Endodermal cell (in vitro differentiated cells): ENCODE data around the gene FAM25G. TPM values are rescaled to one million over a fixed set of nuclear protein-coding genes. Genes with fewer than 3 reads are reported as not detected.
"Not testable (repeated sequence)": the region's sequence is repeated elsewhere in the genome, so short reads cannot be mapped to it uniquely, and the experiment has no call there.

Experiments used
- DNase-seq: peaks from one replicate; pipeline ENCODE4 v3.0.0-alpha.2; 2017
- H3K27ac ChIP-seq: 2 replicates; pipeline ENCODE4 v1.5.1; 2013; ENCODE audit warnings: mild to moderate bottlenecking, low read depth, low read length, moderate library complexity
- H3K27me3 ChIP-seq: 2 replicates; pipeline ENCODE4 v1.6.1; 2013; ENCODE audit warnings: mild to moderate bottlenecking, low read length, moderate library complexity; ENCODE audit not compliant: insufficient read depth, control insufficient read depth, poor library complexity, severe bottlenecking
- H3K36me3 ChIP-seq: 2 replicates; pipeline ENCODE4 v1.7.0; 2013; ENCODE audit warnings: mild to moderate bottlenecking, low read length, moderate library complexity; ENCODE audit not compliant: control insufficient read depth, insufficient read depth
- H3K4me1 ChIP-seq: one replicate; pipeline ENCODE4 v1.7.0; 2013; ENCODE audit warnings: low read length; ENCODE audit not compliant: control insufficient read depth, insufficient read depth
- H3K4me3 ChIP-seq: 2 replicates; pipeline ENCODE4 v1.5.1; 2013; ENCODE audit warnings: mild to moderate bottlenecking, low read length, moderate library complexity
- H3K9ac ChIP-seq: 2 replicates; pipeline ENCODE4 v1.6.1; 2013; ENCODE audit warnings: mild to moderate bottlenecking, low read length, moderate library complexity; ENCODE audit not compliant: poor library complexity, severe bottlenecking; ENCODE audit errors: extremely low read depth
- H3K9me3 ChIP-seq: 2 replicates; pipeline ENCODE4 v1.6.1; 2013; ENCODE audit warnings: mild to moderate bottlenecking, low read length, moderate library complexity; ENCODE audit not compliant: control insufficient read depth
- H3K27ac Mint-ChIP-seq: 2 replicates; pipeline ENCODE4 v1.8.0; 2020; ENCODE audit warnings: mixed read lengths
- H3K27me3 Mint-ChIP-seq: 2 replicates; pipeline ENCODE4 v1.8.0; 2021; ENCODE audit warnings: mild to moderate bottlenecking, mixed read lengths; ENCODE audit not compliant: insufficient read depth
- H3K36me3 Mint-ChIP-seq: 2 replicates; pipeline ENCODE4 v1.8.0; 2020; ENCODE audit warnings: low read depth, mixed read lengths
- H3K4me1 Mint-ChIP-seq: 2 replicates; pipeline ENCODE4 v1.8.0; 2020; ENCODE audit warnings: mixed read lengths
- H3K4me3 Mint-ChIP-seq: 2 replicates; pipeline ENCODE4 v1.8.0; 2020; ENCODE audit warnings: mild to moderate bottlenecking, moderate library complexity, mixed read lengths
- H3K9me3 Mint-ChIP-seq: 2 replicates; pipeline ENCODE4 v1.8.0; 2020; ENCODE audit warnings: mild to moderate bottlenecking, mixed read lengths
- WGBS, 2 experiments: methylation state at CpG; one replicate each; pipeline versions ENCODE4 v1.1.5 to v1.1.7; 2013; ENCODE audit warnings: missing lambda C conversion rate in 2 of 2, mixed read lengths in 1 of 2; ENCODE audit not compliant: insufficient coverage in 1 of 2, insufficient read length in 1 of 2; 5-methylcytosine and 5-hydroxymethylcytosine counted together
- total RNA-seq, 2 donors: library from RNA; stranded (reverse); fragmentation: NEBNext Ultra II Directional in 1 of 2; extraction: Animal tissue kit (Norgen Biotek cat#: 25700) in 1 of 2; gene quantifications; 2 replicates in 1 of 2; 3 replicates in 1 of 2; pipeline ENCODE4 v1.2.1, GENCODE V29; 2021

Gene FAM25G
- total RNA-seq, 2 donors from 2014 or later: not detected

GRCh38 chr10:47478114-47478513 lies 13.4 kb downstream of the FAM25G start:
- peak; percentile 38 for DNase-seq
- WGBS, 2 experiments: 100% methylated on average over 1 of the region's 5 CpGs; no CpG with 5 or more reads in 1 of the 2 experiments
- not testable (repeated sequence) for H3K9ac ChIP-seq, H3K9me3 Mint-ChIP-seq, H3K9me3 ChIP-seq, H3K4me3 ChIP-seq, H3K27me3 ChIP-seq, H3K27ac ChIP-seq, H3K36me3 Mint-ChIP-seq, H3K27ac Mint-ChIP-seq, H3K4me1 ChIP-seq, H3K4me3 Mint-ChIP-seq, H3K27me3 Mint-ChIP-seq, H3K4me1 Mint-ChIP-seq, H3K36me3 ChIP-seq

- not testable (repeated sequence) for H3K4me3 Mint-ChIP-seq, H3K4me1 Mint-ChIP-seq, H3K36me3 ChIP-seq, H3K27me3 ChIP-seq, H3K4me1 ChIP-seq, H3K36me3 Mint-ChIP-seq, DNase-seq, H3K9ac ChIP-seq, H3K27me3 Mint-ChIP-seq, H3K9me3 Mint-ChIP-seq, H3K27ac Mint-ChIP-seq, H3K4me3 ChIP-seq, H3K27ac ChIP-seq, H3K9me3 ChIP-seq
- 96% methylated on average over 3 of the region's 11 CpGs; no CpG with 5 or more reads in 1 of the 2 experiments for WGBS, 2 experiments
Measured at GRCh38 chr10:47477078-47477477, 14.4 kb downstream of the FAM25G start.

GRCh38 chr10:47475101-47475500 lies 16.4 kb downstream of the FAM25G start:
- not testable (repeated sequence) for H3K27ac ChIP-seq
- WGBS, 2 experiments: 98% methylated on average over 3 of the region's 5 CpGs; no CpG with 5 or more reads in 1 of the 2 experiments

GRCh38 chr10:47473516-47473915 lies 18.0 kb downstream of the FAM25G start:
- H3K9ac ChIP-seq, H3K4me1 ChIP-seq, H3K9me3 ChIP-seq, H3K9me3 Mint-ChIP-seq, H3K4me3 ChIP-seq, H3K36me3 Mint-ChIP-seq, H3K27me3 ChIP-seq, H3K4me3 Mint-ChIP-seq, H3K4me1 Mint-ChIP-seq, H3K27ac Mint-ChIP-seq, H3K36me3 ChIP-seq, H3K27ac ChIP-seq, H3K27me3 Mint-ChIP-seq, DNase-seq: not testable (repeated sequence)
- no CpG with 5 or more reads among the region's 7 CpGs for WGBS, 2 experiments

More at GRCh38 chr10:47475101-47475500, 16.4 kb downstream of the FAM25G start:
- not testable (repeated sequence) for H3K9me3 ChIP-seq, H3K9me3 Mint-ChIP-seq, H3K27me3 ChIP-seq, H3K4me3 ChIP-seq, DNase-seq, H3K27ac Mint-ChIP-seq, H3K36me3 Mint-ChIP-seq, H3K4me1 Mint-ChIP-seq, H3K4me1 ChIP-seq, H3K36me3 ChIP-seq, H3K9ac ChIP-seq, H3K4me3 Mint-ChIP-seq, H3K27me3 Mint-ChIP-seq

- not testable (repeated sequence) for H3K27me3 Mint-ChIP-seq, H3K27me3 ChIP-seq, H3K36me3 Mint-ChIP-seq, H3K27ac Mint-ChIP-seq, H3K9ac ChIP-seq, H3K9me3 Mint-ChIP-seq, H3K4me1 ChIP-seq, H3K4me1 Mint-ChIP-seq, H3K27ac ChIP-seq, H3K36me3 ChIP-seq, H3K9me3 ChIP-seq, DNase-seq, H3K4me3 Mint-ChIP-seq, H3K4me3 ChIP-seq
- no CpG with 5 or more reads among the region's 3 CpGs for WGBS, 2 experiments
Measured at GRCh38 chr10:47472647-47473046, 18.9 kb downstream of the FAM25G start.

GRCh38 chr10:47472072-47472471 lies 19.4 kb downstream of the FAM25G start:
- H3K27me3 ChIP-seq, H3K36me3 ChIP-seq, H3K9ac ChIP-seq, H3K9me3 Mint-ChIP-seq, H3K27ac ChIP-seq, H3K4me1 Mint-ChIP-seq, H3K27me3 Mint-ChIP-seq, DNase-seq, H3K4me1 ChIP-seq, H3K27ac Mint-ChIP-seq, H3K9me3 ChIP-seq, H3K4me3 ChIP-seq, H3K36me3 Mint-ChIP-seq, H3K4me3 Mint-ChIP-seq: not testable (repeated sequence)
- WGBS, 2 experiments: no CpG with 5 or more reads among the region's 5 CpGs

- H3K9ac ChIP-seq, H3K9me3 Mint-ChIP-seq, H3K36me3 ChIP-seq, H3K27ac ChIP-seq, H3K4me3 Mint-ChIP-seq, H3K4me1 Mint-ChIP-seq, H3K27me3 Mint-ChIP-seq, H3K9me3 ChIP-seq, H3K4me1 ChIP-seq, DNase-seq, H3K27me3 ChIP-seq, H3K4me3 ChIP-seq, H3K27ac Mint-ChIP-seq, H3K36me3 Mint-ChIP-seq: not testable (repeated sequence)
- WGBS, 2 experiments: 88% methylated on average over 10 of the region's 20 CpGs; no CpG with 5 or more reads in 1 of the 2 experiments
Measured at GRCh38 chr10:47468731-47469528, 22.6 kb downstream of the FAM25G start.
